ENCODE data around the gene PCSK5. TPM values are rescaled to one million over a fixed set of nuclear protein-coding genes. Genes with fewer than 3 reads are reported as not detected.

The PCSK5 gene
- polyA plus RNA-seq, 1 donor (not counting 4 experiments of a cell fraction or from before 2014, with no cell fraction given) = 1.9 TPM

- DNase-seq (ENCODE audit: low read depth, low spot score) (peak; percentile 35), FAIRE-seq (peak; percentile 86)
- Histone ChIP-seq H3K4me3 (ENCODE audit: control insufficient read depth in 2 of 3, extremely low read depth in 1 of 3, insufficient read depth in 2 of 3, low read depth in 1 of 3, low read length in 3 of 3) (no peak overlapping the region), H3K27me3 (ENCODE audit: control insufficient read depth, extremely low read depth, insufficient read depth, low read length) (no peaks in the 10 kb centered on the region), H3K4me2 (ENCODE audit: control insufficient read depth, extremely low read depth, insufficient read depth, low read depth, low read length) (no peak overlapping the region), H3K9me1 (ENCODE audit: control insufficient read depth, extremely low read depth, insufficient read depth, low read length) (no peaks in the 10 kb centered on the region), H3K79me2 (ENCODE audit: control insufficient read depth, insufficient read depth, low read length) (no peaks in the 10 kb centered on the region), H3K27ac (ENCODE audit: control insufficient read depth, insufficient read depth, low read length) (no peak overlapping the region), H3K36me3 (ENCODE audit: control insufficient read depth in 2 of 2, extremely low read depth in 1 of 2, insufficient read depth in 2 of 2, low read length in 2 of 2) (no peaks in the 10 kb centered on the region), H4K20me1 (ENCODE audit: control insufficient read depth, extremely low read depth, insufficient read depth, low read length) (no peaks in the 10 kb centered on the region), H3K9ac (ENCODE audit: control insufficient read depth, extremely low read depth, insufficient read depth, low read length) (no peak overlapping the region), H3K9me3 (ENCODE audit: control insufficient read depth, low read depth, low read length) (no peaks in the 10 kb centered on the region), H3K4me1 (ENCODE audit: control insufficient read depth, extremely low read depth, insufficient read depth, low read length) (peaks cover 12% of the 10 kb centered on the region), H2AFZ (ENCODE audit: control insufficient read depth, low read length) (no peak overlapping the region)
- TF ChIP-seq CTCF (optimal IDR thresholded peaks at IDR 0.05 in 1 of 3, IDR thresholded peaks at IDR 0.05 in 1 of 3, conservative IDR thresholded peaks at IDR 0.05 in 1 of 3; ENCODE audit: extremely low read depth in 1 of 3, insufficient read depth in 2 of 3, low read length in 3 of 3) (no peak), EZH2 (IDR thresholded peaks at IDR 0.05; ENCODE audit: low read length) (no peak)
- dilution Hi-C loops (cut with MboI; ENCODE audit: extremely low pct_ligation_motif_present, low sequenced_read_pairs) = no loop called here
Measured at GRCh38 chr9:75918154-75918553, 27.7 kb downstream of the PCSK5 start.

GRCh38 chr9:75918909-75919308 is 28.4 kb downstream of the PCSK5 start:
- Histone ChIP-seq H3K27me3 (ENCODE audit: control insufficient read depth, extremely low read depth, insufficient read depth, low read length) (no peaks in the 10 kb centered on the region), H3K9me1 (ENCODE audit: control insufficient read depth, extremely low read depth, insufficient read depth, low read length) (no peaks in the 10 kb centered on the region), H3K9ac (ENCODE audit: control insufficient read depth, extremely low read depth, insufficient read depth, low read length) (no peak overlapping the region), H2AFZ (ENCODE audit: control insufficient read depth, low read length) (no peak overlapping the region), H3K4me3 (ENCODE audit: control insufficient read depth in 2 of 3, extremely low read depth in 1 of 3, insufficient read depth in 2 of 3, low read depth in 1 of 3, low read length in 3 of 3) (no peak overlapping the region), H4K20me1 (ENCODE audit: control insufficient read depth, extremely low read depth, insufficient read depth, low read length) (no peaks in the 10 kb centered on the region), H3K4me2 (ENCODE audit: control insufficient read depth, extremely low read depth, insufficient read depth, low read depth, low read length) (no peak overlapping the region), H3K9me3 (ENCODE audit: control insufficient read depth, low read depth, low read length) (no peaks in the 10 kb centered on the region), H3K27ac (ENCODE audit: control insufficient read depth, insufficient read depth, low read length) (no peak overlapping the region), H3K4me1 (ENCODE audit: control insufficient read depth, extremely low read depth, insufficient read depth, low read length) (peaks cover 12% of the 10 kb centered on the region), H3K79me2 (ENCODE audit: control insufficient read depth, insufficient read depth, low read length) (no peaks in the 10 kb centered on the region), H3K36me3 (ENCODE audit: control insufficient read depth in 2 of 2, extremely low read depth in 1 of 2, insufficient read depth in 2 of 2, low read length in 2 of 2) (no peaks in the 10 kb centered on the region)
- dilution Hi-C loops (cut with MboI; ENCODE audit: extremely low pct_ligation_motif_present, low sequenced_read_pairs) = no loop called here
- FAIRE-seq = no peak
- TF ChIP-seq CTCF (optimal IDR thresholded peaks at IDR 0.05 in 1 of 3, IDR thresholded peaks at IDR 0.05 in 1 of 3, conservative IDR thresholded peaks at IDR 0.05 in 1 of 3; ENCODE audit: extremely low read depth in 1 of 3, insufficient read depth in 2 of 3, low read length in 3 of 3) (no peak), EZH2 (IDR thresholded peaks at IDR 0.05; ENCODE audit: low read length) (no peak)
- no peak for DNase-seq (ENCODE audit: low read depth, low spot score)
